ENCODE measurements around the gene UBA52.

Gene UBA52

GRCh38 chr19:18608102-18608804 is 36.6 kb downstream of the UBA52 start:
- H3K27ac ChIP-seq (ENCODE audit: low read length), result no peak overlapping the region
- H3K9ac ChIP-seq (ENCODE audit: low read length), result no peak overlapping the region
- H3K4me2 ChIP-seq (ENCODE audit: low read depth, low read length), result no peak overlapping the region
- H3K79me2 ChIP-seq (ENCODE audit: low read length), result no peaks in the 10 kb centered on the region
- TF ChIP-seq EZH2 (optimal IDR thresholded peaks at IDR 0.05; ENCODE audit: low read depth, low read length) (no peak), CTCF (IDR thresholded peaks at IDR 0.05; ENCODE audit: low read length) (no peak), EZH2phosphoT487 (IDR thresholded peaks at IDR 0.05; ENCODE audit: low read length) (no peak)
- no peaks in the 10 kb centered on the region for H3K36me3 ChIP-seq (replicated peaks; ENCODE audit: insufficient read depth, low read length)
- no peak overlapping the region for H2AFZ ChIP-seq (ENCODE audit: low read length)
- no peaks in the 10 kb centered on the region for H3K9me3 ChIP-seq (replicated peaks; ENCODE audit: insufficient read depth, low read length)
- H3K27me3 ChIP-seq (replicated peaks; ENCODE audit: insufficient read depth, low read length), result peaks cover 89% of the 10 kb centered on the region
- no peak for DNase-seq
- H3K4me3 ChIP-seq (ENCODE audit: low read length), result no peak overlapping the region
- no peaks in the 10 kb centered on the region for H3F3A ChIP-seq (ENCODE audit: insufficient read depth, low read length)
- no peaks in the 10 kb centered on the region for H3K4me1 ChIP-seq (ENCODE audit: low read length)
- H4K20me1 ChIP-seq (ENCODE audit: insufficient read depth, low read length), result no peaks in the 10 kb centered on the region
- no peaks in the 10 kb centered on the region for H3K9me2 ChIP-seq (replicated peaks; ENCODE audit: insufficient read depth, low read length)

GRCh38 chr19:18608805-18609716 is 37.4 kb downstream of the UBA52 start:
- no peaks in the 10 kb centered on the region for H3K79me2 ChIP-seq (ENCODE audit: low read length)
- no peaks in the 10 kb centered on the region for H3K36me3 ChIP-seq (replicated peaks; ENCODE audit: insufficient read depth, low read length)
- H3F3A ChIP-seq (ENCODE audit: insufficient read depth, low read length), result no peaks in the 10 kb centered on the region
- H3K27ac ChIP-seq (ENCODE audit: low read length), result no peak overlapping the region
- no peaks in the 10 kb centered on the region for H3K9me2 ChIP-seq (replicated peaks; ENCODE audit: insufficient read depth, low read length)
- peaks cover 91% of the 10 kb centered on the region for H3K27me3 ChIP-seq (replicated peaks; ENCODE audit: insufficient read depth, low read length)
- no peaks in the 10 kb centered on the region for H3K9me3 ChIP-seq (replicated peaks; ENCODE audit: insufficient read depth, low read length)
- no peak overlapping the region for H3K4me3 ChIP-seq (ENCODE audit: low read length)
- H3K9ac ChIP-seq (ENCODE audit: low read length), result no peak overlapping the region
- no peaks in the 10 kb centered on the region for H3K4me1 ChIP-seq (ENCODE audit: low read length)
- H3K4me2 ChIP-seq (ENCODE audit: low read depth, low read length), result no peak overlapping the region
- TF ChIP-seq EZH2 (optimal IDR thresholded peaks at IDR 0.05; ENCODE audit: low read depth, low read length) (no peak), CTCF (IDR thresholded peaks at IDR 0.05; ENCODE audit: low read length) (no peak), EZH2phosphoT487 (IDR thresholded peaks at IDR 0.05; ENCODE audit: low read length) (no peak)
- H4K20me1 ChIP-seq (ENCODE audit: insufficient read depth, low read length), result no peaks in the 10 kb centered on the region
- DNase-seq, result no peak
- no peak overlapping the region for H2AFZ ChIP-seq (ENCODE audit: low read length)

GRCh38 chr19:18609717-18610051 is 38.0 kb downstream of the UBA52 start:
- H3K9me2 ChIP-seq (replicated peaks; ENCODE audit: insufficient read depth, low read length), result no peaks in the 10 kb centered on the region
- H3K27me3 ChIP-seq (replicated peaks; ENCODE audit: insufficient read depth, low read length), result peaks cover 91% of the 10 kb centered on the region
- no peak overlapping the region for H3K4me2 ChIP-seq (ENCODE audit: low read depth, low read length)
- no peak overlapping the region for H3K9ac ChIP-seq (ENCODE audit: low read length)
- H2AFZ ChIP-seq (ENCODE audit: low read length), result no peak overlapping the region
- no peaks in the 10 kb centered on the region for H3K36me3 ChIP-seq (replicated peaks; ENCODE audit: insufficient read depth, low read length)
- H3K79me2 ChIP-seq (ENCODE audit: low read length), result no peaks in the 10 kb centered on the region
- no peak for TF ChIP-seq EZH2 (optimal IDR thresholded peaks at IDR 0.05; ENCODE audit: low read depth, low read length)
- no peak for TF ChIP-seq CTCF (IDR thresholded peaks at IDR 0.05; ENCODE audit: low read length)
- TF ChIP-seq EZH2phosphoT487 (IDR thresholded peaks at IDR 0.05; ENCODE audit: low read length), result no peak
- H3K4me1 ChIP-seq (ENCODE audit: low read length), result no peaks in the 10 kb centered on the region
- H4K20me1 ChIP-seq (ENCODE audit: insufficient read depth, low read length), result no peaks in the 10 kb centered on the region
- H3F3A ChIP-seq (ENCODE audit: insufficient read depth, low read length), result no peaks in the 10 kb centered on the region
- DNase-seq, result no peak
- no peaks in the 10 kb centered on the region for H3K9me3 ChIP-seq (replicated peaks; ENCODE audit: insufficient read depth, low read length)
- no peak overlapping the region for H3K27ac ChIP-seq (ENCODE audit: low read length)
- no peak overlapping the region for H3K4me3 ChIP-seq (ENCODE audit: low read length)

Measured in MM.1S (cell line).